ENCODE data around the gene C10orf105. TPM values are rescaled to one million over a fixed set of nuclear protein-coding genes. Genes with fewer than 3 reads are reported as not detected.

The C10orf105 gene
- total RNA-seq, 2 experiments from 2014 or later, result 0.25 to 0.36 TPM

DNA sequence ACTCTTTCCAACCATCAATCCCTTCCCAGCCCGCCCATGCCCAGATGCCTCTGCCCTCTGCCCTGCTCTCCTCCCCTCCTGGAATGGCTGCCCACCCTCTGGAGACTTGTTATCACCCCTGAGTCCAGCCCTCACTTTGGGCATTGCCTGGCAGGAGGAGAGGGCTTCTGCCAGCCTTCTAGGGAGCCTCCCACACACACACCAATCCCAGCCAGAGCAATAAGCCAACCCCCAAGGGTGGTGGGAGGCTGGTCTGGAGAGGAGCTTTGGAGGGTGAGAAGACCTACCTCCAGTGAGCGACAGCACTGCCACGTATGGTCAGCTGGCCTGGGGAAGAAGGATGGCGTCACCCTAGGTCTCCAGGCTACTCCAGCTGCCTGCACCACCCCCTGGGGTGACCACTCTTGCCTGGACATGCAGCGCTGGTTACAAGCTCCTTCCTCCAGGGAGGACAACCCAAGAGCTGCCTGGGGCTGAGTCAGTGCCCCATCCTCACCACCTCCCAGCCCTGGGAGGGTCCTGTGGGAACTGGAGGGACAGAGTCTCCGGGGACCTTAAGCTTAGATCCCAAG, 8.4 kb downstream of the C10orf105 start:
- no peak overlapping the region for H3K4me3 ChIP-seq (ENCODE audit: low read length)
- no peak overlapping the region for H3K27ac ChIP-seq (ENCODE audit: low read depth in 1 of 2, low read length in 2 of 2)
- Mint-ChIP-seq H3K36me3 (ENCODE audit: low read depth) (no peaks in the 10 kb centered on the region), H3K27ac (peak overlapping the region; percentile 98), H3K9me3 (no peaks in the 10 kb centered on the region), H3K4me3 (no peak overlapping the region), H3K4me1 (ENCODE audit: low read depth) (peaks cover 77% of the 10 kb centered on the region), H3K27me3 (no peaks in the 10 kb centered on the region)
- peaks cover 77% of the 10 kb centered on the region for H3K4me1 ChIP-seq (ENCODE audit: insufficient read depth, low read length)
- ChIA-PET CTCF (interaction anchor here (0.8 to 2.4 kb wide), 3 partner anchors 14 to 392 kb away, joined by 3 to 9 read pairs (median 3); partner anchors contain the start of gene SLC29A3), POLR2A (interaction anchor here (1.0 to 6.1 kb wide), 5 partner anchors 16 to 314 kb away, joined by 3 to 39 read pairs (median 6); partner anchors contain the start of gene VSIR)
- intact Hi-C loops (cut with DNase I, micrococcal nuclease), result loop anchor here (5.0 kb wide), 2 partner anchors 61 to 394 kb away; partner anchors contain the start of genes SLC29A3 (in 1 of the 2) and VSIR (in 1 of the 2)
- ATAC-seq (ENCODE audit: poor library complexity) (no peak), DNase-seq (no peak)
- TF ChIP-seq, protein P1, sequence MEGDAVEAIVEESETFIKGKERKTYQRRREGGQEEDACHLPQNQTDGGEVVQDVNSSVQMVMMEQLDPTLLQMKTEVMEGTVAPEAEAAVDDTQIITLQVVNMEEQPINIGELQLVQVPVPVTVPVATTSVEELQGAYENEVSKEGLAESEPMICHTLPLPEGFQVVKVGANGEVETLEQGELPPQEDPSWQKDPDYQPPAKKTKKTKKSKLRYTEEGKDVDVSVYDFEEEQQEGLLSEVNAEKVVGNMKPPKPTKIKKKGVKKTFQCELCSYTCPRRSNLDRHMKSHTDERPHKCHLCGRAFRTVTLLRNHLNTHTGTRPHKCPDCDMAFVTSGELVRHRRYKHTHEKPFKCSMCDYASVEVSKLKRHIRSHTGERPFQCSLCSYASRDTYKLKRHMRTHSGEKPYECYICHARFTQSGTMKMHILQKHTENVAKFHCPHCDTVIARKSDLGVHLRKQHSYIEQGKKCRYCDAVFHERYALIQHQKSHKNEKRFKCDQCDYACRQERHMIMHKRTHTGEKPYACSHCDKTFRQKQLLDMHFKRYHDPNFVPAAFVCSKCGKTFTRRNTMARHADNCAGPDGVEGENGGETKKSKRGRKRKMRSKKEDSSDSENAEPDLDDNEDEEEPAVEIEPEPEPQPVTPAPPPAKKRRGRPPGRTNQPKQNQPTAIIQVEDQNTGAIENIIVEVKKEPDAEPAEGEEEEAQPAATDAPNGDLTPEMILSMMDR (IDR thresholded peaks at IDR 0.05), result no peak
- no peaks in the 10 kb centered on the region for H3K9me3 ChIP-seq (ENCODE audit: control insufficient read depth in 1 of 2, insufficient read depth in 1 of 2, low read length in 2 of 2)
- no peaks in the 10 kb centered on the region for H3K27me3 ChIP-seq (ENCODE audit: control insufficient read depth in 1 of 2, insufficient read depth in 2 of 2, low read length in 2 of 2)
- H3K36me3 ChIP-seq (ENCODE audit: insufficient read depth, low read length), result no peaks in the 10 kb centered on the region

DNA sequence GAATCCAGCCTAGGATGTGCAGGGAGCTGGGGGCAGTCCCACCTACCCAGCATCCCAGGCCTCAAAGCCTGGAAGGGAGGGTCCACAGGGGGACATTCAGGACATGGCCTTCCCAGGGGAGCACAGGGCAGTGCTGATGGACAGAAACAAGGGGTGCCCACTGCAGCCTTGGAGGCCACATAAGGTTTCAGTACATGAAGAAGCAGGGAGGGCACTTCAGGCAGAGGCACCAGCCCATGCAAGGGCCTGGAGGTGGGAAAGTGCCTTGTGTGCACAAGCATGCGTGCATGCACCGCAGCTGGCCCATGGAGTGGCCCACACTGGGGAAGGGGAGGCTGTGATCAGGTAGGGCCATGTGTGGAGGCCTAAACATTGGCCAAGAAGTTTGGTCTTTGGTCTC, 9.1 kb downstream of the C10orf105 start:
- Mint-ChIP-seq H3K4me3 (no peak overlapping the region), H3K9me3 (no peaks in the 10 kb centered on the region), H3K27me3 (no peaks in the 10 kb centered on the region), H3K27ac (peak overlapping the region; percentile 98), H3K4me1 (ENCODE audit: low read depth) (peaks cover 71% of the 10 kb centered on the region), H3K36me3 (ENCODE audit: low read depth) (no peaks in the 10 kb centered on the region)
- ATAC-seq (ENCODE audit: poor library complexity) (no peak), DNase-seq (no peak)
- intact Hi-C loops (cut with DNase I, micrococcal nuclease), result loop anchor here (1.0 to 5.0 kb wide), 3 partner anchors 62 to 393 kb away; partner anchors contain the start of genes SLC29A3 (in 1 of the 2) and VSIR (in 1 of the 2)
- Histone ChIP-seq H3K27ac (ENCODE audit: low read depth in 1 of 2, low read length in 2 of 2) (no peak overlapping the region), H3K4me3 (ENCODE audit: low read length) (no peak overlapping the region), H3K36me3 (ENCODE audit: insufficient read depth, low read length) (no peaks in the 10 kb centered on the region), H3K27me3 (ENCODE audit: control insufficient read depth in 1 of 2, insufficient read depth in 2 of 2, low read length in 2 of 2) (no peaks in the 10 kb centered on the region), H3K4me1 (ENCODE audit: insufficient read depth, low read length) (peaks cover 70% of the 10 kb centered on the region), H3K9me3 (ENCODE audit: control insufficient read depth in 1 of 2, insufficient read depth in 1 of 2, low read length in 2 of 2) (no peaks in the 10 kb centered on the region)
- CTCF ChIA-PET, result interaction anchor here (1.1 kb wide), 1 partner anchor 63 kb away, joined by 3 read pairs; no protein-coding TSS in a partner anchor
- POLR2A ChIA-PET, result interaction anchor here (1.8 kb wide), 1 partner anchor 63 kb away, joined by 6 read pairs; the partner anchor contains the start of gene VSIR
- TF ChIP-seq, protein P1 (IDR thresholded peaks at IDR 0.05), result no peak

- ATAC-seq (ENCODE audit: poor library complexity) (no peak), DNase-seq (no peak)
- H3K27me3 ChIP-seq (ENCODE audit: control insufficient read depth in 1 of 2, insufficient read depth in 2 of 2, low read length in 2 of 2), result no peaks in the 10 kb centered on the region
- no peaks in the 10 kb centered on the region for H3K9me3 Mint-ChIP-seq
- H3K27ac Mint-ChIP-seq, result peak overlapping the region; percentile 98
- TF ChIP-seq, protein P1 (IDR thresholded peaks at IDR 0.05), result no peak
- H3K27me3 Mint-ChIP-seq, result no peaks in the 10 kb centered on the region
- CTCF ChIA-PET, result interaction anchor here (1.0 to 2.3 kb wide), 13 partner anchors 11 to 398 kb away, joined by 3 to 18 read pairs (median 5); partner anchors contain the start of genes SLC29A3 and VSIR
- H3K4me1 ChIP-seq (ENCODE audit: insufficient read depth, low read length), result peaks cover 57% of the 10 kb centered on the region
- no peak overlapping the region for H3K4me3 Mint-ChIP-seq
- intact Hi-C loops (cut with DNase I, micrococcal nuclease), result loop anchor here (2.0 to 5.0 kb wide), 3 partner anchors 103 to 397 kb away; no protein-coding TSS in a partner anchor
- no peak overlapping the region for H3K4me3 ChIP-seq (ENCODE audit: low read length)
- no peaks in the 10 kb centered on the region for H3K9me3 ChIP-seq (ENCODE audit: control insufficient read depth in 1 of 2, insufficient read depth in 1 of 2, low read length in 2 of 2)
- H3K4me1 Mint-ChIP-seq (ENCODE audit: low read depth), result peaks cover 60% of the 10 kb centered on the region
- POLR2A ChIA-PET, result interaction anchor here (0.8 to 2.7 kb wide), 8 partner anchors 12 to 390 kb away, joined by 3 to 21 read pairs (median 7); partner anchors contain the start of genes SLC29A3 and VSIR
- no peak overlapping the region for H3K27ac ChIP-seq (ENCODE audit: low read depth in 1 of 2, low read length in 2 of 2)
- no peaks in the 10 kb centered on the region for H3K36me3 Mint-ChIP-seq (ENCODE audit: low read depth)
- no peaks in the 10 kb centered on the region for H3K36me3 ChIP-seq (ENCODE audit: insufficient read depth, low read length)
Measured at GRCh38 chr10:71708897-71709882, 10.4 kb downstream of the C10orf105 start.
